Measurements from ENCODE around the gene KLHL29.

GRCh38 chr2:23603581-23603980 lies 218.6 kb downstream of the KLHL29 start:
- TF ChIP-seq POLR2AphosphoS5 (IDR thresholded peaks at IDR 0.05; ENCODE audit: low read depth) (no peak), CTCF (conservative IDR thresholded peaks at IDR 0.05; ENCODE audit: low read depth in 2 of 2) (no peak), EZH2phosphoT487 (IDR thresholded peaks at IDR 0.05; ENCODE audit: unreplicated experiment) (no peak), EZH2 (IDR thresholded peaks at IDR 0.05; ENCODE audit: low read depth, unreplicated experiment) (no peak), REST (IDR thresholded peaks at IDR 0.05; ENCODE audit: unreplicated experiment) (no peak), NANOG (IDR thresholded peaks at IDR 0.05; ENCODE audit: borderline replicate concordance) (no peak), CREB1 (CRISPR knock-in tag; IDR thresholded peaks at IDR 0.05; ENCODE audit: low read depth) (no peak), ETS1 (IDR thresholded peaks at IDR 0.05) (no peak)
